ENCODE measurements around the gene PHYHIPL.

Gene PHYHIPL

GRCh38 chr10:59176241-59177030 is at the start of gene PHYHIPL:
PHYHIPL (plus strand) TSS chr10:59176643; CDS start chr10:59176854, 211 bp downstream.
- Histone ChIP-seq H3K4me1 (ENCODE audit: control insufficient read depth, insufficient read depth, low read length) (no peaks in the 10 kb centered on the region), H3K9ac (ENCODE audit: low read depth, low read length) (no peak within 1 kb of the TSS), H3K9me3 (ENCODE audit: control insufficient read depth, insufficient read depth, low read length) (no peaks in the 10 kb centered on the region), H3K27me3 (ENCODE audit: control insufficient read depth, insufficient read depth, low read length) (peaks cover 38% of the 10 kb centered on the region), H3K4me3 (ENCODE audit: low read depth, low read length) (peak within 1 kb of the TSS; percentile 58), H3K36me3 (ENCODE audit: control insufficient read depth, insufficient read depth, low read length) (no peaks in the 10 kb centered on the region)

DNA sequence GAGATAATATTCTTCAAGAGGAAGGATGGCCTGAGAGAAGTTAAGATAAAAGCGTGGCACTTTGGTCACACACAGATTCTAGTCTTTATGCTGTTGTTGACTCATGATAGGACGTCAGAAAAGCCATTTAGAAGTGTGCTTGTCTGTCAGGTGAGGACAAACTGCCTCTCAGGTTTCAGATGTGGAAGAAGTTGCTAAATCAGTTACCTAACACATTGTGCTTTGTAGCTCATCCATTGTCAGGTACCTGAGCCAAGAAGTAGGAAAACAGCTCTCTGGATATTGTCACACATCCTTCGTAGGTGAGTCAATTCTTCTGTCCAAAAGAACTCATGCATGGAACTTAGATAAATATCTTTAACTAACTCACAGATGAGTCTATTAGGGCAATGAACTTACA is 49.5 kb upstream of the PHYHIPL start:
- Histone ChIP-seq H3K36me3 (ENCODE audit: control insufficient read depth, insufficient read depth, low read length) (no peaks in the 10 kb centered on the region), H3K27me3 (ENCODE audit: control insufficient read depth, insufficient read depth, low read length) (no peaks in the 10 kb centered on the region), H3K9ac (ENCODE audit: low read depth, low read length) (no peak overlapping the region), H3K9me3 (ENCODE audit: control insufficient read depth, insufficient read depth, low read length) (no peaks in the 10 kb centered on the region), H3K4me3 (ENCODE audit: low read depth, low read length) (no peak overlapping the region), H3K4me1 (ENCODE audit: control insufficient read depth, insufficient read depth, low read length) (no peaks in the 10 kb centered on the region)

- Histone ChIP-seq H3K4me1 (ENCODE audit: control insufficient read depth, insufficient read depth, low read length) (no peaks in the 10 kb centered on the region), H3K4me3 (ENCODE audit: low read depth, low read length) (no peak overlapping the region), H3K27me3 (ENCODE audit: control insufficient read depth, insufficient read depth, low read length) (no peaks in the 10 kb centered on the region), H3K36me3 (ENCODE audit: control insufficient read depth, insufficient read depth, low read length) (no peaks in the 10 kb centered on the region), H3K9ac (ENCODE audit: low read depth, low read length) (no peak overlapping the region), H3K9me3 (ENCODE audit: control insufficient read depth, insufficient read depth, low read length) (no peaks in the 10 kb centered on the region)
Measured at GRCh38 chr10:59127991-59128390, 48.5 kb upstream of the PHYHIPL start.

- Histone ChIP-seq H3K36me3 (ENCODE audit: control insufficient read depth, insufficient read depth, low read length) (no peaks in the 10 kb centered on the region), H3K27me3 (ENCODE audit: control insufficient read depth, insufficient read depth, low read length) (no peaks in the 10 kb centered on the region), H3K4me1 (ENCODE audit: control insufficient read depth, insufficient read depth, low read length) (no peaks in the 10 kb centered on the region), H3K9ac (ENCODE audit: low read depth, low read length) (no peak overlapping the region), H3K4me3 (ENCODE audit: low read depth, low read length) (no peak overlapping the region), H3K9me3 (ENCODE audit: control insufficient read depth, insufficient read depth, low read length) (no peaks in the 10 kb centered on the region)
Measured at GRCh38 chr10:59129867-59130266, 46.6 kb upstream of the PHYHIPL start.

DNA sequence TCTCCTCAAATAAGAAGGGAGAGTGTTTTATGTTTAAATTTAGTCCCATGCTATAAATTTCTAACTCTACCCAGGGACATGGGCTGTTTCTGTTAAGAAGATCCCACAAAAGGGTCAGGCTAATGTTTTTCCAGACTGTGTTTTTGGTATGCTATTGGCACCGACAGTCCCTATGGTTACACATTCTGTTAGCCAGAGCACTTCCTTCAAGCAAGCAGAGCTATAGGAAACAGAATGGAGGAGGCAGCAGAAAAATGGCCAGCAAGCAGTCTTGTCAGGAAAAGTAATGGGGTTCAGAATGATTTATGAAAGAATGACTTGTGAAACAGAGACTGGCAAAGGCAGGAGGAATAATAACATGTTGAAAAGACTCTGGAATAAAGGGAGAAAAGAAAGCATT is 44.8 kb upstream of the PHYHIPL start:
- Histone ChIP-seq H3K9ac (ENCODE audit: low read depth, low read length) (no peak overlapping the region), H3K9me3 (ENCODE audit: control insufficient read depth, insufficient read depth, low read length) (no peaks in the 10 kb centered on the region), H3K4me1 (ENCODE audit: control insufficient read depth, insufficient read depth, low read length) (no peaks in the 10 kb centered on the region), H3K27me3 (ENCODE audit: control insufficient read depth, insufficient read depth, low read length) (no peaks in the 10 kb centered on the region), H3K4me3 (ENCODE audit: low read depth, low read length) (no peak overlapping the region), H3K36me3 (ENCODE audit: control insufficient read depth, insufficient read depth, low read length) (no peaks in the 10 kb centered on the region)

DNA sequence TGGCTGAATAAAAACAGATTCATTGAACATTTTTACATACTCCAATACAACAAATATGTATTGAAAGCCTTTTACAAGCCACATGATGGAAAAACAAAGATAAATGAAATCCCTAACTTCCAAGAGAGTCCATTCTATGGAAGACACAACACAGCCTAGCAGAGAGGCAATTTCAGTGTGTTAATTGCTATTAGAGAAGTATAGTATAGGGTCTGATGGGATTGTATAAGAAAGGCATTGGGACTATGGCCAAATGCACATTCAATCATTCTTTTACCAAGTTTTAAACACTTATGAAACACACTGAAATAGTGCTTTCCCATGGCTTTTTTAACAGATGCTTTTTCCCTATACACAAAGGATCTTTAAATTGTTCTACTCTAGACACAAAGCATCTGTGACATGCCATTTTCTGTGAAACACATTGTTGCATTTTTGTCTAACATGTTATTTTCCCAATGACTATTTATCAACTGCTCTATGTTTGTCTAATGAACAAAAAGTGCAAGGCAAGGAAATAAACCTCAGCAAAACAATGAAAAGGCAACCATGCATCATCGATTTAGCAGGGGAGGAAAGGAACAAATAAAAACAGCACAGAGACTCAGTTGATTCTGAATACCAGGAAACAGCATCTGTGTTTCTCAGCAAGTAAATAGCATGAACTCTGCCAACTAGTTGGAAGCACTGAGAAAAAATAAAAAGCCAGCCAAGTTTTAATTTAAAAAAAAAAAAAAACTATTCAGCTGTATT is 42.4 kb upstream of the PHYHIPL start:
- Histone ChIP-seq H3K9ac (ENCODE audit: low read depth, low read length) (no peak overlapping the region), H3K4me3 (ENCODE audit: low read depth, low read length) (no peak overlapping the region), H3K4me1 (ENCODE audit: control insufficient read depth, insufficient read depth, low read length) (no peaks in the 10 kb centered on the region), H3K9me3 (ENCODE audit: control insufficient read depth, insufficient read depth, low read length) (no peaks in the 10 kb centered on the region), H3K27me3 (ENCODE audit: control insufficient read depth, insufficient read depth, low read length) (no peaks in the 10 kb centered on the region), H3K36me3 (ENCODE audit: control insufficient read depth, insufficient read depth, low read length) (no peaks in the 10 kb centered on the region)

- H3K36me3 ChIP-seq (ENCODE audit: control insufficient read depth, insufficient read depth, low read length), result no peaks in the 10 kb centered on the region
- no peaks in the 10 kb centered on the region for H3K4me1 ChIP-seq (ENCODE audit: control insufficient read depth, insufficient read depth, low read length)
- H3K9me3 ChIP-seq (ENCODE audit: control insufficient read depth, insufficient read depth, low read length), result no peaks in the 10 kb centered on the region
- H3K9ac ChIP-seq (ENCODE audit: low read depth, low read length), result no peak overlapping the region
- no peak overlapping the region for H3K4me3 ChIP-seq (ENCODE audit: low read depth, low read length)
- no peaks in the 10 kb centered on the region for H3K27me3 ChIP-seq (ENCODE audit: control insufficient read depth, insufficient read depth, low read length)
Measured at GRCh38 chr10:59134785-59135184, 41.7 kb upstream of the PHYHIPL start.

- Histone ChIP-seq H3K9ac (ENCODE audit: low read depth, low read length) (no peak overlapping the region), H3K9me3 (ENCODE audit: control insufficient read depth, insufficient read depth, low read length) (no peaks in the 10 kb centered on the region), H3K4me1 (ENCODE audit: control insufficient read depth, insufficient read depth, low read length) (no peaks in the 10 kb centered on the region), H3K27me3 (ENCODE audit: control insufficient read depth, insufficient read depth, low read length) (no peaks in the 10 kb centered on the region), H3K4me3 (ENCODE audit: low read depth, low read length) (no peak overlapping the region), H3K36me3 (ENCODE audit: control insufficient read depth, insufficient read depth, low read length) (no peaks in the 10 kb centered on the region)
Measured at GRCh38 chr10:59135275-59135674, 41.2 kb upstream of the PHYHIPL start.

GRCh38 chr10:59138052-59138451 is 38.4 kb upstream of the PHYHIPL start:
- Histone ChIP-seq H3K4me1 (ENCODE audit: control insufficient read depth, insufficient read depth, low read length) (no peaks in the 10 kb centered on the region), H3K9ac (ENCODE audit: low read depth, low read length) (no peak overlapping the region), H3K4me3 (ENCODE audit: low read depth, low read length) (no peak overlapping the region), H3K27me3 (ENCODE audit: control insufficient read depth, insufficient read depth, low read length) (no peaks in the 10 kb centered on the region), H3K36me3 (ENCODE audit: control insufficient read depth, insufficient read depth, low read length) (no peaks in the 10 kb centered on the region), H3K9me3 (ENCODE audit: control insufficient read depth, insufficient read depth, low read length) (no peaks in the 10 kb centered on the region)

- H3K27me3 ChIP-seq (ENCODE audit: control insufficient read depth, insufficient read depth, low read length), result no peaks in the 10 kb centered on the region
- H3K9ac ChIP-seq (ENCODE audit: low read depth, low read length), result no peak overlapping the region
- no peak overlapping the region for H3K4me3 ChIP-seq (ENCODE audit: low read depth, low read length)
Measured at GRCh38 chr10:59143544-59143943, 32.9 kb upstream of the PHYHIPL start.

DNA sequence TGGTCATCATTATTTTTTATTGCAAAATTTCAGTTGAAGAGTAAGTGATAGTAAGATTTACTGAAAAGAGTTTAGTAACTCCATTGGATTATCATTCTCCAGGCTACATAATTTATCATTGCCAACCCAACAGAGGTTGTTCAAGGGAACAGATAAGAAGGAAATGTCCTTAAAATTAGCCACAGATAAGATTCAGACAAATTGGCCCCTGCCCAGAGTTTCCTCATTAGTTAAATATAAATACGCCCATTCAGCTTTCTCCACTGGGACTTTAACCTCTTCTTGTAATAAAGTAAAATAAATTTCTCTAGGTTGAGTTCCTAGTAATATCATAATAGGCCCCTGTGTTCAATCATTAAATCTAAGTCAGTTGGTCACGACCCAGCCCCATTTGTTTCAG is 27.7 kb upstream of the PHYHIPL start:
- no peak overlapping the region for H3K9ac ChIP-seq (ENCODE audit: low read depth, low read length)
- H3K36me3 ChIP-seq (ENCODE audit: control insufficient read depth, insufficient read depth, low read length), result no peaks in the 10 kb centered on the region
- H3K4me1 ChIP-seq (ENCODE audit: control insufficient read depth, insufficient read depth, low read length), result no peaks in the 10 kb centered on the region
- no peaks in the 10 kb centered on the region for H3K9me3 ChIP-seq (ENCODE audit: control insufficient read depth, insufficient read depth, low read length)
- H3K27me3 ChIP-seq (ENCODE audit: control insufficient read depth, insufficient read depth, low read length), result no peaks in the 10 kb centered on the region
- H3K4me3 ChIP-seq (ENCODE audit: low read depth, low read length), result no peak overlapping the region

More at GRCh38 chr10:59143544-59143943, 32.9 kb upstream of the PHYHIPL start:
- Histone ChIP-seq H3K9me3 (ENCODE audit: control insufficient read depth, insufficient read depth, low read length) (no peaks in the 10 kb centered on the region), H3K36me3 (ENCODE audit: control insufficient read depth, insufficient read depth, low read length) (no peaks in the 10 kb centered on the region), H3K4me1 (ENCODE audit: control insufficient read depth, insufficient read depth, low read length) (no peaks in the 10 kb centered on the region)

- Histone ChIP-seq H3K27me3 (ENCODE audit: control insufficient read depth, insufficient read depth, low read length) (no peaks in the 10 kb centered on the region), H3K9me3 (ENCODE audit: control insufficient read depth, insufficient read depth, low read length) (no peaks in the 10 kb centered on the region), H3K9ac (ENCODE audit: low read depth, low read length) (no peak overlapping the region), H3K36me3 (ENCODE audit: control insufficient read depth, insufficient read depth, low read length) (no peaks in the 10 kb centered on the region), H3K4me3 (ENCODE audit: low read depth, low read length) (no peak overlapping the region), H3K4me1 (ENCODE audit: control insufficient read depth, insufficient read depth, low read length) (no peaks in the 10 kb centered on the region)
Measured at GRCh38 chr10:59155556-59155955, 20.9 kb upstream of the PHYHIPL start.

Data from iPS-15b (cell line).